SK-N-SH (cell line): Measurements from ENCODE around the gene NPFFR1.

ENCODE experiments used
- CHD2 ChIP-seq: fragments of 150-350 bp; IDR thresholded peaks from 2 replicates; pipeline ENCODE4 v1.6.1; 2018; ENCODE audit warnings: low read length; ENCODE audit not compliant: partially characterized antibody
- EZH2phosphoT487 ChIP-seq: fragments of 200-600 bp; sonication (generic); IDR thresholded peaks from 2 replicates; pipeline ENCODE4 v1.6.1; 2017; ENCODE audit warnings: low read depth, mixed run types, mild to moderate bottlenecking, antibody characterized with exemption, moderate library complexity, borderline replicate concordance
- JUND ChIP-seq: IDR thresholded peaks from 2 replicates; pipeline ENCODE4 v1.4.0; 2012
- MAX ChIP-seq: IDR thresholded peaks from 2 replicates; pipeline ENCODE4 v1.4.0; 2012; ENCODE audit warnings: low read depth
- NFIC ChIP-seq: IDR thresholded peaks from 2 replicates; pipeline ENCODE4 v1.4.0; 2012; ENCODE audit warnings: borderline replicate concordance
- POLR2AphosphoS5 ChIP-seq: IDR thresholded peaks from 2 replicates; pipeline ENCODE4 v1.6.1; 2012; ENCODE audit warnings: low read depth, low read length
- RAD21 ChIP-seq: IDR thresholded peaks from 2 replicates; pipeline ENCODE4 v1.6.1; 2012; ENCODE audit warnings: mild to moderate bottlenecking, low read length
- SMC3 ChIP-seq: IDR thresholded peaks from 2 replicates; pipeline ENCODE4 v1.6.1; 2012; ENCODE audit warnings: low read depth, low read length, improper control_type of control experiment
- ZBTB33 ChIP-seq: IDR thresholded peaks from 2 replicates; pipeline ENCODE4 v1.4.0; 2012; ENCODE audit warnings: low read depth, borderline replicate concordance
- TF ChIP-seq, protein P1 (sequence below): fragments of 200-600 bp; sonication (generic); IDR thresholded peaks from 2 replicates; pipeline ENCODE4 v1.6.1; 2017; ENCODE audit warnings: antibody characterized with exemption, mild to moderate bottlenecking, moderate library complexity
- TF ChIP-seq, protein P2 (sequence below): fragments of 150-350 bp; IDR thresholded peaks from 2 replicates; pipeline ENCODE4 v1.6.1; 2017; ENCODE audit warnings: antibody characterized with exemption, low read length, low read depth, borderline replicate concordance

- TF ChIP-seq RAD21: no peak
- no peak for TF ChIP-seq SMC3
- TF ChIP-seq, protein P1, sequence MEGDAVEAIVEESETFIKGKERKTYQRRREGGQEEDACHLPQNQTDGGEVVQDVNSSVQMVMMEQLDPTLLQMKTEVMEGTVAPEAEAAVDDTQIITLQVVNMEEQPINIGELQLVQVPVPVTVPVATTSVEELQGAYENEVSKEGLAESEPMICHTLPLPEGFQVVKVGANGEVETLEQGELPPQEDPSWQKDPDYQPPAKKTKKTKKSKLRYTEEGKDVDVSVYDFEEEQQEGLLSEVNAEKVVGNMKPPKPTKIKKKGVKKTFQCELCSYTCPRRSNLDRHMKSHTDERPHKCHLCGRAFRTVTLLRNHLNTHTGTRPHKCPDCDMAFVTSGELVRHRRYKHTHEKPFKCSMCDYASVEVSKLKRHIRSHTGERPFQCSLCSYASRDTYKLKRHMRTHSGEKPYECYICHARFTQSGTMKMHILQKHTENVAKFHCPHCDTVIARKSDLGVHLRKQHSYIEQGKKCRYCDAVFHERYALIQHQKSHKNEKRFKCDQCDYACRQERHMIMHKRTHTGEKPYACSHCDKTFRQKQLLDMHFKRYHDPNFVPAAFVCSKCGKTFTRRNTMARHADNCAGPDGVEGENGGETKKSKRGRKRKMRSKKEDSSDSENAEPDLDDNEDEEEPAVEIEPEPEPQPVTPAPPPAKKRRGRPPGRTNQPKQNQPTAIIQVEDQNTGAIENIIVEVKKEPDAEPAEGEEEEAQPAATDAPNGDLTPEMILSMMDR: no peak
- no peak for TF ChIP-seq POLR2AphosphoS5
- no peak for TF ChIP-seq NFIC
- no peak for TF ChIP-seq JUND
- TF ChIP-seq, protein P2, sequence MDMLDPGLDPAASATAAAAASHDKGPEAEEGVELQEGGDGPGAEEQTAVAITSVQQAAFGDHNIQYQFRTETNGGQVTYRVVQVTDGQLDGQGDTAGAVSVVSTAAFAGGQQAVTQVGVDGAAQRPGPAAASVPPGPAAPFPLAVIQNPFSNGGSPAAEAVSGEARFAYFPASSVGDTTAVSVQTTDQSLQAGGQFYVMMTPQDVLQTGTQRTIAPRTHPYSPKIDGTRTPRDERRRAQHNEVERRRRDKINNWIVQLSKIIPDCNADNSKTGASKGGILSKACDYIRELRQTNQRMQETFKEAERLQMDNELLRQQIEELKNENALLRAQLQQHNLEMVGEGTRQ: no peak
- no peak for TF ChIP-seq EZH2phosphoT487
- no peak for TF ChIP-seq MAX
- TF ChIP-seq CHD2: no peak
- TF ChIP-seq ZBTB33: no peak
Measured at GRCh38 chr10:70297224-70297623, 13.4 kb upstream of the NPFFR1 start.
